Hepatocyte (in vitro differentiated cells): ENCODE data around the gene CNTN4.

Experiments
- CTCF ChIP-seq: fragments of 200-600 bp; sonication (generic); IDR thresholded peaks from 2 replicates; pipeline ENCODE4 v1.5.1; 2016; ENCODE audit warnings: antibody characterized with exemption, mild to moderate bottlenecking; ENCODE audit not compliant: poor library complexity
- EZH2 ChIP-seq: fragments of 200-600 bp; sonication (generic); IDR thresholded peaks from 2 replicates; pipeline ENCODE4 v1.6.1; 2016; ENCODE audit warnings: antibody characterized with exemption, mild to moderate bottlenecking, borderline replicate concordance

GRCh38 chr3:2870724-2871333, 772.2 kb downstream of the CNTN4 start:
- no peak for TF ChIP-seq CTCF
- no peak for TF ChIP-seq EZH2
